Measurements from ENCODE around the gene MYOM1. TPM values are rescaled to one million over a fixed set of nuclear protein-coding genes. Genes with fewer than 3 reads are reported as not detected.
A peak's percentile ranks its signal among the peaks of the same experiment; 100 is the strongest.

Gene MYOM1
- total RNA-seq, 4 donors from 2014 or later: 13.3 to 31.7 (median 16.5) TPM

DNA sequence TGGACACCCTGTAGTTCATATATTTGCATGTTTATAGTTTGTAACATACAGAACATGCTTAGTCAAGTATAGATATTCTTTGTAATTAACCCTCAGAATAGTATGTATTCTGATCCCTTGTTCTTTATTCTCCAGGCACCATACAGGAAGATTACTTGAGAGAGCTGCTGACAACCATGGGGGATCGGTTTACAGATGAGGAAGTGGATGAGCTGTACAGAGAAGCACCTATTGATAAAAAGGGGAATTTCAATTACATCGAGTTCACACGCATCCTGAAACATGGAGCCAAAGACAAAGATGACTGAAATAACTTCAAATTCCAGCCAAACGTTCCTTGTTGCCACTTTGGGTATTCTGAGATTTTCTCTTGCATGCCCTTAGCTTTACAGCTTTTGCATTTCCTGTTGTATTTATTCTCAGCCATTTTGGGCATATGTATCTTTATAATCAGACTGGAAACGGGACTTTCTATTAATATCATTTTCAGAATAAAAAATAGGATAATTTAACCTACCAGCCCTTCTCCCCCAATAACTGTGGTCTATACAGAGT is 35.9 kb upstream of the MYOM1 start:
- no peaks in the 10 kb centered on the region for H3K9me3 ChIP-seq
- no peak for DNase-seq (ENCODE audit: extremely low spot score)
- H3K36me3 ChIP-seq: peaks cover 38 to 64% (median 56%) of the 10 kb centered on the region in 4 donors
- H3K4me3 ChIP-seq: no peak overlapping the region
- TF ChIP-seq, protein P1, sequence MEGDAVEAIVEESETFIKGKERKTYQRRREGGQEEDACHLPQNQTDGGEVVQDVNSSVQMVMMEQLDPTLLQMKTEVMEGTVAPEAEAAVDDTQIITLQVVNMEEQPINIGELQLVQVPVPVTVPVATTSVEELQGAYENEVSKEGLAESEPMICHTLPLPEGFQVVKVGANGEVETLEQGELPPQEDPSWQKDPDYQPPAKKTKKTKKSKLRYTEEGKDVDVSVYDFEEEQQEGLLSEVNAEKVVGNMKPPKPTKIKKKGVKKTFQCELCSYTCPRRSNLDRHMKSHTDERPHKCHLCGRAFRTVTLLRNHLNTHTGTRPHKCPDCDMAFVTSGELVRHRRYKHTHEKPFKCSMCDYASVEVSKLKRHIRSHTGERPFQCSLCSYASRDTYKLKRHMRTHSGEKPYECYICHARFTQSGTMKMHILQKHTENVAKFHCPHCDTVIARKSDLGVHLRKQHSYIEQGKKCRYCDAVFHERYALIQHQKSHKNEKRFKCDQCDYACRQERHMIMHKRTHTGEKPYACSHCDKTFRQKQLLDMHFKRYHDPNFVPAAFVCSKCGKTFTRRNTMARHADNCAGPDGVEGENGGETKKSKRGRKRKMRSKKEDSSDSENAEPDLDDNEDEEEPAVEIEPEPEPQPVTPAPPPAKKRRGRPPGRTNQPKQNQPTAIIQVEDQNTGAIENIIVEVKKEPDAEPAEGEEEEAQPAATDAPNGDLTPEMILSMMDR (IDR thresholded peaks at IDR 0.05): no peak
- TF ChIP-seq EP300 (IDR thresholded peaks at IDR 0.05) (no peak), POLR2AphosphoS5 (IDR thresholded peaks at IDR 0.05) (no peak), POLR2A (IDR thresholded peaks at IDR 0.05; ENCODE audit: low read depth) (no peak)
- H3K27me3 ChIP-seq: no peaks in the 10 kb centered on the region
- 61% methylated on average over 5 of the region's 5 CpGs for WGBS
- intact Hi-C loops (cut with DNase I): no loop called here
- peaks cover 36 to 80% (median 78%) of the 10 kb centered on the region in 4 donors for H3K4me1 ChIP-seq
- H3K27ac ChIP-seq (replicated peaks in 1 of 4): peak overlapping the region; percentile 2 to 80 (median 80)

DNA sequence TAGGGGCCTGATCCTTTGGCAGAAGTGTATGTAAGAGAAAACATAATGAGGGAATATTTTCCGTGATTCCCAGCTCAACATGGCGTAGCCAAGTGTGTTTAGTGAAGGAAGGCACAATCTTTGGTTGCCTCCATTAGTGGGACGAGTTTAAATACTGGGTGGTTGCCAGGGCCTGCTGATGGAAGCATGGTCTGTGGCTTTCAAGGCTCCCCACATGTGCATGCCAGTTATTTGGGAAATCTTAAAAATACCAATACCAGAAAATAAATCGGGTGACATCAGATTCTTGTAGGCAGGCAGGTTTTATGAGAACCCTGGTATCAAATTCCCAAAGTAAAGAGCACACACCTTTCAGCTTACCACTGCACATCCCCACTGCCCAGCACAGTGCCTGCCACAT is 35.0 kb upstream of the MYOM1 start:
- H3K4me3 ChIP-seq: no peak overlapping the region
- intact Hi-C loops (cut with DNase I): no loop called here
- H3K27ac ChIP-seq (replicated peaks in 1 of 4): peak overlapping the region in 2 of 4 donors; percentile 13 to 99
- no peak for DNase-seq (ENCODE audit: extremely low spot score)
- TF ChIP-seq, protein P1 (IDR thresholded peaks at IDR 0.05): no peak
- no peak for TF ChIP-seq POLR2AphosphoS5 (IDR thresholded peaks at IDR 0.05)
- TF ChIP-seq EP300 (IDR thresholded peaks at IDR 0.05): no peak
- peaks cover 38 to 69% (median 57%) of the 10 kb centered on the region in 4 donors for H3K36me3 ChIP-seq
- no peaks in the 10 kb centered on the region for H3K9me3 ChIP-seq
- H3K4me1 ChIP-seq: peaks cover 28 to 81% (median 79%) of the 10 kb centered on the region in 4 donors
- WGBS: 85% methylated on average over 4 of the region's 4 CpGs
- H3K27me3 ChIP-seq: no peaks in the 10 kb centered on the region

DNA sequence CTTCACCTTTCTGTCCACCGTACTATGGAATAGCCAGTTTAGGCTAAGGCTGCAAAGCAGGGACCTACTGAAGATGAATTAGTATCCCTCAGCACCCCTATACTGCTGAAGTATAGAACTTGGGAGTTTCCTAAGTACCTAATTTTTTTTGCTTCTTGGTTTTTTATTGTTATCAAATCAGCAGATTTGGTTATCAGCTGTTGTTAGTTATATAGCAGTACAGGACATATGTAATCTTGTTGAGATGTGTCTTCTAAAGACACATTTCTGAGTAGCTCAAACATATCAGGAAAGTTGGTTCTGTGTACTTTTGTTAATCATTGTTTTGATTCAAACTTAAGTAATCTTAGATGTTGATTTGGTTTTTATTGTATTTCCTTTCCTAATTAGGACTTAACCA is 33.1 kb upstream of the MYOM1 start:
- Histone ChIP-seq H3K4me3 (peak overlapping the region in 1 of 4 donors; percentile 12), H3K27ac (replicated peaks in 1 of 4) (peak overlapping the region; percentile 99 to 100 (median 99)), H3K9me3 (no peaks in the 10 kb centered on the region), H3K27me3 (no peaks in the 10 kb centered on the region), H3K36me3 (peaks cover 34 to 62% (median 46%) of the 10 kb centered on the region in 4 donors), H3K4me1 (peaks cover 32 to 87% (median 83%) of the 10 kb centered on the region in 4 donors)
- 95% methylated on average over 1 of the region's 1 CpG for WGBS
- intact Hi-C loops (cut with DNase I): no loop called here
- TF ChIP-seq POLR2AphosphoS5 (IDR thresholded peaks at IDR 0.05) (no peak), EP300 (IDR thresholded peaks at IDR 0.05) (no peak), POLR2A (IDR thresholded peaks at IDR 0.05; ENCODE audit: low read depth) (no peak)
- TF ChIP-seq, protein P1 (IDR thresholded peaks at IDR 0.05): no peak
- DNase-seq (ENCODE audit: extremely low spot score): no peak

DNA sequence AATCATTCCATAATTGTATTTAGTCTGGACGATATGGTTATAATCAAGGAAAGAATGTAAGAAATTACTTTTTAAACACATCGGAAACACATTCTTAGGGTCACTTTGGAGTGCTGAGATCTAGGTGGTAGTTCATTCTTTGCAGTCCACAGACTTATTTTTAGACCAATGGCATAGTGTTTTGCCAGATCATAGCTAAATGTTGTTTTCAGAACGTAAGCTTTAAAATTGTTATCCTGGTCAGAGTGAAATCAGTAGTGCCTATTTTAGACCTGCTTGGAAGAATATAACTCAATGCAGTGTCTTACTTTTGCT is 32.2 kb upstream of the MYOM1 start:
- 42% methylated on average over 3 of the region's 3 CpGs for WGBS
- Histone ChIP-seq H3K36me3 (peaks cover 32 to 53% (median 38%) of the 10 kb centered on the region in 4 donors), H3K27me3 (no peaks in the 10 kb centered on the region), H3K27ac (replicated peaks in 1 of 4) (peak overlapping the region; percentile 99 to 100 (median 99)), H3K4me3 (peak overlapping the region in 2 of 4 donors; percentile 24 to 25), H3K4me1 (peaks cover 23 to 81% (median 77%) of the 10 kb centered on the region in 4 donors), H3K9me3 (no peaks in the 10 kb centered on the region)
- TF ChIP-seq POLR2A (IDR thresholded peaks at IDR 0.05; ENCODE audit: low read depth) (no peak), EP300 (IDR thresholded peaks at IDR 0.05) (no peak)
- TF ChIP-seq, protein P1 (IDR thresholded peaks at IDR 0.05): no peak
- no peak for DNase-seq (ENCODE audit: extremely low spot score)
- intact Hi-C loops (cut with DNase I): no loop called here

Data from esophagus muscularis mucosa (tissue), 4 donors.